ENCODE measurements around the gene NPAS2. TPM values are rescaled to one million over a fixed set of nuclear protein-coding genes. Genes with fewer than 3 reads are reported as not detected.

Gene NPAS2
- total RNA-seq, 1 donor from 2014 or later: 5.5 TPM

DNA sequence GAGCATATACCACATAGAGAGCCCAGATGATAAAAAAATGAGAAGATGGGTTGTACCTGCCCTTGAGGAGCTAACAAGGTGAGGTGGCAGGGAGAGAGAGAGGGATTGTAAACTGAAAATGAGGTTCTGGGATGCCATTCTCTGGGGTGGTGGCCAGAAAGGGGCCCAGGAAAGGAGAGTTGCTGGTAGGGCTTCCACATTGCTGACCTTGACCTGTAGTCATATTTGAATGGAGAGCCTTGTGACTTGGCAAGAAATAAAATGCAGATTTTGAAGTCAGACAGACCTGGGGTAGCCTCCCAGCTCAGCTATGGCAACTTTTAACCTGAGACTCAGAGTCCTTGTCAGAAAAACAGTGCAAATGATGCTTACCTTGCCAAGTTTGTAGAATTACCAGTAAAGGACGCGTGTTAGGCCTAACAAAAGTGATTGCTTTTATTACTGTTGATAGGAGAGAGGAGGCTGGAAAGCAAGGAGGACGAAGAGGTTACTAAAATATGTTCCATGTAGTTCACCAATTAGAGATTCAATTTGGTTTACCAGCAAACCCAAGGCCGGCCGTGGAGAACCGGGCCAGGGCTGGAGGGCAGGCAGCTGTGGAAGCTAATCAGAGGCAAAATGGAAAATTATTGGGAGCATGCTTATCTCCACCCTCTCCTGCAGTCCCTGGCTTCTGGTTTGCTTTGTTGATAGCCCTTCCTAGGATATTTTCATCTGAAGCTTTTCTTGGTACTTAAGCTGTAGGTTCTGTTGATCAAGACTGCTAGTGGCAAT lies 3.9 kb downstream of the NPAS2 start:
- Histone ChIP-seq H3K9me3 (ENCODE audit: insufficient read depth, low read depth, low read length) (no peaks in the 10 kb centered on the region), H3K27me3 (ENCODE audit: insufficient read depth, low read length) (no peaks in the 10 kb centered on the region), H3K4me3 (ENCODE audit: insufficient read depth, low read depth, low read length) (no peak overlapping the region), H3K79me2 (ENCODE audit: insufficient read depth, low read length) (peaks cover 50% of the 10 kb centered on the region), H4K20me1 (ENCODE audit: insufficient read depth, low read length) (peaks cover 34% of the 10 kb centered on the region), H2AFZ (ENCODE audit: low read depth, low read length) (no peak overlapping the region), H3K9ac (ENCODE audit: low read length) (no peak overlapping the region), H3K4me1 (ENCODE audit: insufficient read depth, low read length) (peaks cover 9% of the 10 kb centered on the region), H3K36me3 (ENCODE audit: insufficient read depth, low read length) (no peaks in the 10 kb centered on the region), H3K27ac (ENCODE audit: low read depth, low read length) (no peak overlapping the region), H3K4me2 (ENCODE audit: low read length) (no peak overlapping the region)
- Mint-ChIP-seq H3K4me1 (ENCODE audit: low read depth, unreplicated experiment) (peaks cover 3% of the 10 kb centered on the region), H3K4me3 (ENCODE audit: unreplicated experiment) (no peak overlapping the region), H3K36me3 (ENCODE audit: low read depth, unreplicated experiment) (peaks cover 4% of the 10 kb centered on the region), H3K9me3 (ENCODE audit: unreplicated experiment) (peaks cover 1% of the 10 kb centered on the region), H3K27ac (ENCODE audit: unreplicated experiment) (no peak overlapping the region), H3K27me3 (ENCODE audit: low read depth, unreplicated experiment) (peaks cover 23% of the 10 kb centered on the region)
- TF ChIP-seq, protein P1, sequence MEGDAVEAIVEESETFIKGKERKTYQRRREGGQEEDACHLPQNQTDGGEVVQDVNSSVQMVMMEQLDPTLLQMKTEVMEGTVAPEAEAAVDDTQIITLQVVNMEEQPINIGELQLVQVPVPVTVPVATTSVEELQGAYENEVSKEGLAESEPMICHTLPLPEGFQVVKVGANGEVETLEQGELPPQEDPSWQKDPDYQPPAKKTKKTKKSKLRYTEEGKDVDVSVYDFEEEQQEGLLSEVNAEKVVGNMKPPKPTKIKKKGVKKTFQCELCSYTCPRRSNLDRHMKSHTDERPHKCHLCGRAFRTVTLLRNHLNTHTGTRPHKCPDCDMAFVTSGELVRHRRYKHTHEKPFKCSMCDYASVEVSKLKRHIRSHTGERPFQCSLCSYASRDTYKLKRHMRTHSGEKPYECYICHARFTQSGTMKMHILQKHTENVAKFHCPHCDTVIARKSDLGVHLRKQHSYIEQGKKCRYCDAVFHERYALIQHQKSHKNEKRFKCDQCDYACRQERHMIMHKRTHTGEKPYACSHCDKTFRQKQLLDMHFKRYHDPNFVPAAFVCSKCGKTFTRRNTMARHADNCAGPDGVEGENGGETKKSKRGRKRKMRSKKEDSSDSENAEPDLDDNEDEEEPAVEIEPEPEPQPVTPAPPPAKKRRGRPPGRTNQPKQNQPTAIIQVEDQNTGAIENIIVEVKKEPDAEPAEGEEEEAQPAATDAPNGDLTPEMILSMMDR (IDR thresholded peaks at IDR 0.05; ENCODE audit: insufficient read depth, low read depth, low read length): no peak
- no peak for TF ChIP-seq EZH2 (IDR thresholded peaks at IDR 0.05; ENCODE audit: insufficient read depth, low read length)
- no peak for DNase-seq (ENCODE audit: low read depth)
- FAIRE-seq: no peak

- H3K4me2 ChIP-seq (ENCODE audit: low read length): no peak overlapping the region
- no peak overlapping the region for H3K27ac ChIP-seq (ENCODE audit: low read depth, low read length)
- no peak overlapping the region for H2AFZ ChIP-seq (ENCODE audit: low read depth, low read length)
- peaks cover 6% of the 10 kb centered on the region for H3K4me1 ChIP-seq (ENCODE audit: insufficient read depth, low read length)
- no peaks in the 10 kb centered on the region for H3K36me3 ChIP-seq (ENCODE audit: insufficient read depth, low read length)
- H3K27me3 ChIP-seq (ENCODE audit: insufficient read depth, low read length): no peaks in the 10 kb centered on the region
- Mint-ChIP-seq H3K27me3 (ENCODE audit: low read depth, unreplicated experiment) (peaks cover 23% of the 10 kb centered on the region), H3K9me3 (ENCODE audit: unreplicated experiment) (peaks cover 1% of the 10 kb centered on the region), H3K36me3 (ENCODE audit: low read depth, unreplicated experiment) (peaks cover 4% of the 10 kb centered on the region), H3K4me1 (ENCODE audit: low read depth, unreplicated experiment) (peaks cover 3% of the 10 kb centered on the region), H3K27ac (ENCODE audit: unreplicated experiment) (no peak overlapping the region), H3K4me3 (ENCODE audit: unreplicated experiment) (no peak overlapping the region)
- H3K4me3 ChIP-seq (ENCODE audit: insufficient read depth, low read depth, low read length): no peak overlapping the region
- no peak for TF ChIP-seq EZH2 (IDR thresholded peaks at IDR 0.05; ENCODE audit: insufficient read depth, low read length)
- TF ChIP-seq, protein P1 (IDR thresholded peaks at IDR 0.05; ENCODE audit: insufficient read depth, low read depth, low read length): no peak
- DNase-seq (ENCODE audit: low read depth) (no peak), FAIRE-seq (no peak)
- no peak overlapping the region for H3K9ac ChIP-seq (ENCODE audit: low read length)
- no peaks in the 10 kb centered on the region for H3K9me3 ChIP-seq (ENCODE audit: insufficient read depth, low read depth, low read length)
- H3K79me2 ChIP-seq (ENCODE audit: insufficient read depth, low read length): peaks cover 52% of the 10 kb centered on the region
- H4K20me1 ChIP-seq (ENCODE audit: insufficient read depth, low read length): peaks cover 41% of the 10 kb centered on the region
These were observed 4.9 kb downstream of the NPAS2 start for GRCh38 chr2:100824842-100825241.

GRCh38 chr2:100826494-100826893 lies 6.6 kb downstream of the NPAS2 start:
- no peak overlapping the region for H3K27ac Mint-ChIP-seq (ENCODE audit: unreplicated experiment)
- Histone ChIP-seq H2AFZ (ENCODE audit: low read depth, low read length) (no peak overlapping the region), H3K9me3 (ENCODE audit: insufficient read depth, low read depth, low read length) (no peaks in the 10 kb centered on the region), H3K79me2 (ENCODE audit: insufficient read depth, low read length) (peaks cover 48% of the 10 kb centered on the region), H3K36me3 (ENCODE audit: insufficient read depth, low read length) (no peaks in the 10 kb centered on the region), H4K20me1 (ENCODE audit: insufficient read depth, low read length) (peaks cover 43% of the 10 kb centered on the region), H3K27ac (ENCODE audit: low read depth, low read length) (no peak overlapping the region), H3K4me1 (ENCODE audit: insufficient read depth, low read length) (no peaks in the 10 kb centered on the region), H3K4me2 (ENCODE audit: low read length) (no peak overlapping the region), H3K9ac (ENCODE audit: low read length) (no peak overlapping the region), H3K27me3 (ENCODE audit: insufficient read depth, low read length) (no peaks in the 10 kb centered on the region), H3K4me3 (ENCODE audit: insufficient read depth, low read depth, low read length) (no peak overlapping the region)
- no peak overlapping the region for H3K4me3 Mint-ChIP-seq (ENCODE audit: unreplicated experiment)
- TF ChIP-seq, protein P1 (IDR thresholded peaks at IDR 0.05; ENCODE audit: insufficient read depth, low read depth, low read length): no peak
- no peak for TF ChIP-seq EZH2 (IDR thresholded peaks at IDR 0.05; ENCODE audit: insufficient read depth, low read length)
- peaks cover 16% of the 10 kb centered on the region for H3K27me3 Mint-ChIP-seq (ENCODE audit: low read depth, unreplicated experiment)
- peaks cover 1% of the 10 kb centered on the region for H3K9me3 Mint-ChIP-seq (ENCODE audit: unreplicated experiment)
- H3K4me1 Mint-ChIP-seq (ENCODE audit: low read depth, unreplicated experiment): peaks cover 4% of the 10 kb centered on the region
- DNase-seq (ENCODE audit: low read depth): no peak
- no peak for FAIRE-seq
- peaks cover 4% of the 10 kb centered on the region for H3K36me3 Mint-ChIP-seq (ENCODE audit: low read depth, unreplicated experiment)

Measured in astrocyte (in vitro differentiated cells and primary cell).